Gastroesophageal sphincter (tissue), 4 donors: ENCODE measurements around the gene FAM110C. TPM values are rescaled to one million over a fixed set of nuclear protein-coding genes. Genes with fewer than 3 reads are reported as not detected.
"Not testable (repeated sequence)": the region's sequence is repeated elsewhere in the genome, so short reads cannot be mapped to it uniquely, and the experiment has no call there.

Experiments
- ATAC-seq: fragments of 150-250 bp; one replicate; pipeline ENCODE4 v1.9.1; 2016; ENCODE audit warnings: mild to moderate bottlenecking, moderate library complexity
- H3K27ac ChIP-seq, 4 donors: fragments of 200-600 bp; sonication (generic) in 3 of 4; 1 replicate in 3 of 4; 2 replicates in 1 of 4; pipeline ENCODE4 v1.5.1; 2016 to 2019
- H3K27me3 ChIP-seq: fragments of 200-600 bp; sonication (generic); one replicate; pipeline ENCODE4 v1.5.1; 2019
- H3K36me3 ChIP-seq, 2 donors: fragments of 200-600 bp; sonication (generic); one replicate each; pipeline ENCODE4 v1.5.1; 2019; ENCODE audit warnings: control low read depth in 1 of 2
- H3K4me1 ChIP-seq, 3 donors: fragments of 200-600 bp; sonication (generic); 1 replicate in 2 of 3; 2 replicates in 1 of 3; pipeline ENCODE4 v1.5.1; 2016 to 2019; ENCODE audit warnings: control low read depth in 2 of 3
- H3K4me3 ChIP-seq, 2 donors: fragments of 200-600 bp; sonication (generic); one replicate each; pipeline ENCODE4 v1.5.1; 2019; ENCODE audit warnings: mild to moderate bottlenecking in 1 of 2, moderate library complexity in 1 of 2
- H3K9me3 ChIP-seq, 3 donors: fragments of 200-600 bp; sonication (generic); one replicate each; pipeline ENCODE4 v1.5.1; 2017 to 2019; ENCODE audit warnings: control low read depth in 2 of 3
- CTCF ChIP-seq, 4 experiments: fragments of 200-600 bp in 2 of 4; fragments of 450-650 bp in 2 of 4; sonication (generic) in 1 of 4; IDR thresholded peaks; one replicate each; pipeline ENCODE4 v1.5.1; 2017 to 2019; ENCODE audit warnings: antibody characterized with exemption in 4 of 4, mild to moderate bottlenecking in 2 of 4, moderate library complexity in 2 of 4
- EP300 ChIP-seq: sonication (generic); formaldehyde crosslinking; IDR thresholded peaks from one replicate; pipeline ENCODE4 v1.6.1; 2017; ENCODE audit warnings: antibody characterized with exemption, mild to moderate bottlenecking
- POLR2A ChIP-seq, 2 donors: fragments of 450-650 bp; IDR thresholded peaks; one replicate each; pipeline ENCODE4 v1.6.1; 2017; ENCODE audit warnings: antibody characterized with exemption in 2 of 2, mild to moderate bottlenecking in 2 of 2, moderate library complexity in 1 of 2
- POLR2AphosphoS5 ChIP-seq: sonication (generic); formaldehyde crosslinking; IDR thresholded peaks from one replicate; pipeline ENCODE4 v1.6.1; 2017; ENCODE audit warnings: antibody characterized with exemption
- WGBS, 2 donors: methylation state at CpG; one replicate each; pipeline ENCODE4 v1.1.5; 2018; ENCODE audit warnings: low coverage in 1 of 2; 5-methylcytosine and 5-hydroxymethylcytosine counted together
- total RNA-seq, 4 donors: library from RNA; depleted of rRNA; stranded (reverse); fragments of >200 nt; gene quantifications; one replicate each; pipeline ENCODE4 v1.1.0, GENCODE V29; 2016

The FAM110C gene
- total RNA-seq, 4 donors from 2014 or later: 0.93 to 4.8 (median 3.4) TPM

GRCh38 chr2:80971-81736 is 34.8 kb upstream of the FAM110C start:
- WGBS, 2 donors: 88 to 89% methylated on average over 3 to 7 of the region's 10 CpGs

GRCh38 chr2:80378-80777 is 34.1 kb upstream of the FAM110C start:
- Histone ChIP-seq H3K4me3 (no peak overlapping the region), H3K27ac (no peak overlapping the region), H3K9me3 (no peaks in the 10 kb centered on the region), H3K27me3 (peaks cover 25% of the 10 kb centered on the region), H3K4me1 (no peaks in the 10 kb centered on the region), H3K36me3 (no peaks in the 10 kb centered on the region)
- no peak for ATAC-seq
- TF ChIP-seq EP300: no peak
- no peak for TF ChIP-seq POLR2AphosphoS5
- no peak for TF ChIP-seq POLR2A (IDR thresholded peaks at IDR 0.05)
- no peak for TF ChIP-seq CTCF (IDR thresholded peaks at IDR 0.05)
- 31 to 61% methylated on average over 2 to 4 of the region's 4 CpGs for WGBS, 2 donors

More at GRCh38 chr2:80971-81736, 34.8 kb upstream of the FAM110C start:
- Histone ChIP-seq H3K9me3 (no peaks in the 10 kb centered on the region), H3K36me3 (no peaks in the 10 kb centered on the region), H3K27me3 (peaks cover 25% of the 10 kb centered on the region), H3K27ac (no peak overlapping the region), H3K4me3 (no peak overlapping the region), H3K4me1 (no peaks in the 10 kb centered on the region)
- TF ChIP-seq POLR2A (IDR thresholded peaks at IDR 0.05) (no peak), POLR2AphosphoS5 (no peak), EP300 (no peak), CTCF (IDR thresholded peaks at IDR 0.05) (no peak)
- ATAC-seq: no peak

- TF ChIP-seq POLR2AphosphoS5: no peak
- TF ChIP-seq EP300: no peak
- no peak for TF ChIP-seq CTCF (IDR thresholded peaks at IDR 0.05)
- TF ChIP-seq POLR2A (IDR thresholded peaks at IDR 0.05): no peak
- WGBS, 2 donors: 87 to 94% methylated on average over 2 to 3 of the region's 5 CpGs
- Histone ChIP-seq H3K4me3 (no peak overlapping the region), H3K4me1 (no peaks in the 10 kb centered on the region), H3K27ac (no peak overlapping the region), H3K27me3 (no peaks in the 10 kb centered on the region), H3K36me3 (no peaks in the 10 kb centered on the region), H3K9me3 (no peaks in the 10 kb centered on the region)
- no peak for ATAC-seq
Observed at GRCh38 chr2:71309-72035, 25.2 kb upstream of the FAM110C start.

GRCh38 chr2:69366-70344 is 23.4 kb upstream of the FAM110C start:
- Histone ChIP-seq H3K4me1 (no peaks in the 10 kb centered on the region), H3K9me3 (no peaks in the 10 kb centered on the region), H3K27ac (no peak overlapping the region), H3K4me3 (no peak overlapping the region), H3K36me3 (no peaks in the 10 kb centered on the region), H3K27me3 (peaks cover 7% of the 10 kb centered on the region)
- WGBS, 2 donors: 64 to 76% methylated on average over 10 to 11 of the region's 12 CpGs
- no peak for ATAC-seq
- TF ChIP-seq CTCF (IDR thresholded peaks at IDR 0.05) (no peak), EP300 (no peak), POLR2AphosphoS5 (no peak), POLR2A (IDR thresholded peaks at IDR 0.05) (no peak)

- not testable (repeated sequence) for ATAC-seq
Observed at GRCh38 chr2:68637-69036, 22.3 kb upstream of the FAM110C start.

More at GRCh38 chr2:68637-69036, 22.3 kb upstream of the FAM110C start:
- H3K27me3 ChIP-seq, H3K9me3 ChIP-seq, H3K4me3 ChIP-seq, H3K27ac ChIP-seq, H3K36me3 ChIP-seq, H3K4me1 ChIP-seq: not testable (repeated sequence)
- 57 to 68% methylated on average over 4 of the region's 5 CpGs for WGBS, 2 donors
